Activated naive CD4-positive, alpha-beta T cell treated with anti-CD3 and anti-CD28 coated beads, Interleukin-2, amount 50 U/mL, for 24 hours (primary cell): ENCODE measurements around the gene LTB.
A peak's percentile ranks its signal among the peaks of the same experiment; 100 is the strongest.

Experiments
- H3K27ac Mint-ChIP-seq: one replicate; pipeline ENCODE4 v1.8.0; 2021; ENCODE audit warnings: mild to moderate bottlenecking, mixed read lengths
- H3K27me3 Mint-ChIP-seq: one replicate; pipeline ENCODE4 v1.8.0; 2021; ENCODE audit warnings: mixed read lengths
- H3K36me3 Mint-ChIP-seq: one replicate; pipeline ENCODE4 v1.8.0; 2021; ENCODE audit warnings: mixed read lengths
- H3K4me1 Mint-ChIP-seq: one replicate; pipeline ENCODE4 v1.8.0; 2021; ENCODE audit warnings: mixed read lengths
- H3K4me3 Mint-ChIP-seq: one replicate; pipeline ENCODE4 v1.8.0; 2021; ENCODE audit warnings: mild to moderate bottlenecking, mixed read lengths
- H3K9me3 Mint-ChIP-seq: one replicate; pipeline ENCODE4 v1.8.0; 2021; ENCODE audit warnings: mixed read lengths

LTB gene

GRCh38 chr6:31534011-31534410 lies 48.2 kb downstream of the LTB start:
- Mint-ChIP-seq H3K9me3 (no peaks in the 10 kb centered on the region), H3K4me1 (peaks cover 54% of the 10 kb centered on the region), H3K4me3 (no peak overlapping the region), H3K36me3 (peaks cover 28% of the 10 kb centered on the region), H3K27me3 (no peaks in the 10 kb centered on the region), H3K27ac (no peak overlapping the region)

GRCh38 chr6:31533455-31533841 lies 48.8 kb downstream of the LTB start:
- Mint-ChIP-seq H3K36me3 (peaks cover 23% of the 10 kb centered on the region), H3K4me1 (peaks cover 48% of the 10 kb centered on the region), H3K9me3 (no peaks in the 10 kb centered on the region), H3K27me3 (no peaks in the 10 kb centered on the region), H3K27ac (no peak overlapping the region), H3K4me3 (no peak overlapping the region)

- Mint-ChIP-seq H3K27me3 (no peaks in the 10 kb centered on the region), H3K9me3 (no peaks in the 10 kb centered on the region), H3K27ac (no peak overlapping the region), H3K4me1 (peaks cover 44% of the 10 kb centered on the region), H3K4me3 (no peak overlapping the region), H3K36me3 (peaks cover 20% of the 10 kb centered on the region)
Measured at GRCh38 chr6:31532644-31533454, 49.4 kb downstream of the LTB start.

GRCh38 chr6:31531771-31532643 lies 50.2 kb downstream of the LTB start:
- no peaks in the 10 kb centered on the region for H3K9me3 Mint-ChIP-seq
- no peak overlapping the region for H3K4me3 Mint-ChIP-seq
- H3K27ac Mint-ChIP-seq: peak overlapping the region; percentile 51
- H3K4me1 Mint-ChIP-seq: peaks cover 39% of the 10 kb centered on the region
- H3K36me3 Mint-ChIP-seq: peaks cover 20% of the 10 kb centered on the region
- no peaks in the 10 kb centered on the region for H3K27me3 Mint-ChIP-seq

GRCh38 chr6:31531162-31531561 lies 51.1 kb downstream of the LTB start:
- H3K27ac Mint-ChIP-seq: no peak overlapping the region
- H3K27me3 Mint-ChIP-seq: no peaks in the 10 kb centered on the region
- H3K4me3 Mint-ChIP-seq: no peak overlapping the region
- H3K36me3 Mint-ChIP-seq: peaks cover 17% of the 10 kb centered on the region
- H3K9me3 Mint-ChIP-seq: no peaks in the 10 kb centered on the region
- peaks cover 33% of the 10 kb centered on the region for H3K4me1 Mint-ChIP-seq

GRCh38 chr6:31530659-31531058 lies 51.6 kb downstream of the LTB start:
- Mint-ChIP-seq H3K36me3 (peaks cover 12% of the 10 kb centered on the region), H3K4me1 (peaks cover 28% of the 10 kb centered on the region), H3K9me3 (no peaks in the 10 kb centered on the region), H3K4me3 (no peak overlapping the region), H3K27ac (no peak overlapping the region), H3K27me3 (no peaks in the 10 kb centered on the region)
